Suprapubic skin (tissue), 4 donors: ENCODE measurements around the gene LRIF1.

Experiments
- CTCF ChIP-seq, 2 donors: fragments of 200-600 bp in 1 of 2; fragments of 450-650 bp in 1 of 2; sonication (generic) in 1 of 2; IDR thresholded peaks; one replicate each; pipeline ENCODE4 v1.5.1; 2016 to 2019; ENCODE audit warnings: antibody characterized with exemption in 2 of 2, mild to moderate bottlenecking in 1 of 2, moderate library complexity in 1 of 2
- EP300 ChIP-seq: sonication (generic); formaldehyde crosslinking; IDR thresholded peaks from one replicate; pipeline ENCODE4 v1.6.1; 2017; ENCODE audit warnings: antibody characterized with exemption
- POLR2A ChIP-seq, 2 donors: fragments of 450-650 bp; IDR thresholded peaks; one replicate each; pipeline ENCODE4 v1.6.1; 2017; ENCODE audit warnings: antibody characterized with exemption in 2 of 2, mild to moderate bottlenecking in 2 of 2, moderate library complexity in 2 of 2
- POLR2AphosphoS5 ChIP-seq, 3 donors: sonication (generic); formaldehyde crosslinking; IDR thresholded peaks; one replicate each; pipeline ENCODE4 v1.6.1; 2017; ENCODE audit warnings: antibody characterized with exemption in 3 of 3

DNA sequence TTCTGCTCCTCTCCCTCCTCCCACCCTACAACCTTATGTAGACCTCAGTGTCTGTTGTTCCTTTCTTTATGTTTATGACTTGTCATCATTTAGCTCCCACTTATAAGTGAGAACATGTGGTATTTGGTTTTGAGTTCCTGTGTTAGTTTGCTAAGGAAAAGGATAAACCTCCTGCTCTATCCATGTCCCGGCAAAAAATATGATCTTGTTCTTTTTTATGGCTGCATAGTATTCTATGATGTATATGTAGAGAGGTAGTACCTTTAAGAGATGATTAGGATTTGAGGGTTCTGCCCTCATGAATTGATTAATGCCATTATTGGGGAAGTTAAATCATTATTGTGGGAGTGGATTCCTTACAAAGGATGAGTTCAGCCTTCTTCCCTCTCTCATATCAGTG, 41.8 kb downstream of the LRIF1 start:
- TF ChIP-seq CTCF (IDR thresholded peaks at IDR 0.05) (no peak), POLR2A (IDR thresholded peaks at IDR 0.05) (no peak), EP300 (no peak), POLR2AphosphoS5 (IDR thresholded peaks at IDR 0.05) (no peak)
